ENCODE measurements around the gene ENTPD2. TPM values are rescaled to one million over a fixed set of nuclear protein-coding genes. Genes with fewer than 3 reads are reported as not detected.

The ENTPD2 gene
- total and polyA plus RNA-seq, 12 donors, result 0.28 to 1.7 (median 0.49) TPM; not detected in 6

- peaks cover 2 to 24% of the 10 kb centered on the region in 2 donors for H3K4me1 ChIP-seq (replicated peaks in 1 of 2)
- H3K27me3 ChIP-seq, result peaks cover 68% of the 10 kb centered on the region
- H3K9me3 ChIP-seq (replicated peaks in 1 of 3), result no peaks in the 10 kb centered on the region
- no peak for DNase-seq
- intact Hi-C loops (cut with DNase I), result no loop called here
- TF ChIP-seq POLR2A (IDR thresholded peaks at IDR 0.05), result no peak
- TF ChIP-seq CTCF (IDR thresholded peaks at IDR 0.05), result no peak
- H3K4me3 ChIP-seq, result no peak overlapping the region
- no peak overlapping the region for H3K27ac ChIP-seq
- no peaks in the 10 kb centered on the region for H3K36me3 ChIP-seq (replicated peaks in 1 of 2)
- 77 to 93% (median 91%) methylated on average over 7 to 17 of the region's 17 CpGs for WGBS, 4 donors
Measured at GRCh38 chr9:137051145-137051724, 2.6 kb downstream of the ENTPD2 start.

GRCh38 chr9:137050570-137050969 is 3.3 kb downstream of the ENTPD2 start:
- no peak for DNase-seq
- no peaks in the 10 kb centered on the region for H3K36me3 ChIP-seq (replicated peaks in 1 of 2)
- H3K9me3 ChIP-seq (replicated peaks in 1 of 3), result no peaks in the 10 kb centered on the region
- H3K4me1 ChIP-seq (replicated peaks in 1 of 2), result peaks cover 5 to 28% of the 10 kb centered on the region in 2 donors
- peaks cover 72% of the 10 kb centered on the region for H3K27me3 ChIP-seq
- TF ChIP-seq CTCF (IDR thresholded peaks at IDR 0.05) (no peak), POLR2A (IDR thresholded peaks at IDR 0.05) (no peak)
- WGBS, 4 donors, result 78 to 92% (median 83%) methylated on average over 3 to 5 of the region's 5 CpGs
- intact Hi-C loops (cut with DNase I), result no loop called here
- H3K27ac ChIP-seq, result no peak overlapping the region
- H3K4me3 ChIP-seq, result no peak overlapping the region

GRCh38 chr9:137049544-137050449 is 4.1 kb downstream of the ENTPD2 start:
- H3K4me3 ChIP-seq, result no peak overlapping the region
- H3K27ac ChIP-seq, result no peak overlapping the region
- peak in 5 of 7 donors; percentile 60 to 78 (median 70) for DNase-seq
- intact Hi-C loops (cut with DNase I), result no loop called here
- peaks cover 5 to 29% of the 10 kb centered on the region in 2 donors for H3K4me1 ChIP-seq (replicated peaks in 1 of 2)
- TF ChIP-seq CTCF (IDR thresholded peaks at IDR 0.05) (peak; percentile 19 to 63 (median 37)), POLR2A (IDR thresholded peaks at IDR 0.05) (no peak)
- WGBS, 4 donors, result 35 to 64% (median 43%) methylated on average over 13 to 38 of the region's 38 CpGs
- H3K9me3 ChIP-seq (replicated peaks in 1 of 3), result no peaks in the 10 kb centered on the region
- H3K36me3 ChIP-seq (replicated peaks in 1 of 2), result no peaks in the 10 kb centered on the region
- H3K27me3 ChIP-seq, result peaks cover 72% of the 10 kb centered on the region

- TF ChIP-seq CTCF (IDR thresholded peaks at IDR 0.05), result no peak
- TF ChIP-seq POLR2A (IDR thresholded peaks at IDR 0.05), result no peak
- H3K4me1 ChIP-seq (replicated peaks in 1 of 2), result peaks cover 5 to 21% of the 10 kb centered on the region in 2 donors
- peaks cover 73% of the 10 kb centered on the region for H3K27me3 ChIP-seq
- WGBS, 4 donors, result 32 to 47% (median 37%) methylated on average over 15 to 72 of the region's 72 CpGs
- H3K9me3 ChIP-seq (replicated peaks in 1 of 3), result no peaks in the 10 kb centered on the region
- no peak overlapping the region for H3K4me3 ChIP-seq
- DNase-seq, result no peak
- no peaks in the 10 kb centered on the region for H3K36me3 ChIP-seq (replicated peaks in 1 of 2)
- H3K27ac ChIP-seq, result no peak overlapping the region
- intact Hi-C loops (cut with DNase I), result no loop called here
Measured at GRCh38 chr9:137048655-137049543, 5.0 kb downstream of the ENTPD2 start.

Measured in adrenal gland (tissue), 12 donors.